ENCODE results near the gene ALDH3A1.

Gene ALDH3A1

DNA sequence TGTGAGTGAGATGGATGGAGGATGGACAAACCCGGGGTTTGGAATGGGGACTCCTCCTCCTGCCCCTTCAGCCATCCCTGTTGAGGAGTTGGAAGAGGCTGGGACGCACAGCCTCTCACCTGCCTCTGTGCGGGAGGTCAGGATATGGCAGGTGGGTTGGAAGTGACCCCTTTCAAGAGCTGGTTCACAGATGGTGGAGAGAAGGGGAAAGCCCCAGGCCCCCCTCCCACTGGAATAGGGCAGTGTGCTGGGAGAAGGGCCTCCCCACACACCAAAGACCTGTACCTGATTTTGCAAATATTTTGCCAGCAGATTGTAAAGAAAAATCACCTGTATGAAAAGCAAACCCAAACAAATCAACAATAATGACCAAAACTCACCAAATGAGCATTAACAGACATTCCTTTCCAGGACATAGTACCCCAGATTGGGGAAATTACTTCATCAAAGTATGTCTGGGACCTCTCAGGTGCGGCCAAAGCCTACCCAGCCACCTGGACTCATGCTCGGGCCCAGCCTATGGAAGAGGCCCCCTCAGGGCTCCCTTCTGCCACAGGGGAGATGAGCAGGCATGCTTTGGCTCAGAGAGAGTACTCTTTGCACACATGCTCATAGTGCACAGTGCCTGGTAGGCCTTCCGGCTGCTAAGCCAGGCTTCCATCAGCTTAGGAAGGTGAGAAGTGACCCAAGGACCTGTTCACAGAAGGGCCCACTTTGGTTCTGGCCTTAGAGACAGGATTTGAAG is 39.5 kb downstream of the ALDH3A1 start:
- TF ChIP-seq, protein P1, sequence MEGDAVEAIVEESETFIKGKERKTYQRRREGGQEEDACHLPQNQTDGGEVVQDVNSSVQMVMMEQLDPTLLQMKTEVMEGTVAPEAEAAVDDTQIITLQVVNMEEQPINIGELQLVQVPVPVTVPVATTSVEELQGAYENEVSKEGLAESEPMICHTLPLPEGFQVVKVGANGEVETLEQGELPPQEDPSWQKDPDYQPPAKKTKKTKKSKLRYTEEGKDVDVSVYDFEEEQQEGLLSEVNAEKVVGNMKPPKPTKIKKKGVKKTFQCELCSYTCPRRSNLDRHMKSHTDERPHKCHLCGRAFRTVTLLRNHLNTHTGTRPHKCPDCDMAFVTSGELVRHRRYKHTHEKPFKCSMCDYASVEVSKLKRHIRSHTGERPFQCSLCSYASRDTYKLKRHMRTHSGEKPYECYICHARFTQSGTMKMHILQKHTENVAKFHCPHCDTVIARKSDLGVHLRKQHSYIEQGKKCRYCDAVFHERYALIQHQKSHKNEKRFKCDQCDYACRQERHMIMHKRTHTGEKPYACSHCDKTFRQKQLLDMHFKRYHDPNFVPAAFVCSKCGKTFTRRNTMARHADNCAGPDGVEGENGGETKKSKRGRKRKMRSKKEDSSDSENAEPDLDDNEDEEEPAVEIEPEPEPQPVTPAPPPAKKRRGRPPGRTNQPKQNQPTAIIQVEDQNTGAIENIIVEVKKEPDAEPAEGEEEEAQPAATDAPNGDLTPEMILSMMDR (IDR thresholded peaks at IDR 0.05) = no peak
- TF ChIP-seq ZFX (IDR thresholded peaks at IDR 0.05; ENCODE audit: borderline replicate concordance) = no peak
- H3K27ac ChIP-seq = no peak overlapping the region

- H3K27ac ChIP-seq = no peak overlapping the region
- TF ChIP-seq, protein P1 (IDR thresholded peaks at IDR 0.05) = no peak
- no peak for TF ChIP-seq ZFX (IDR thresholded peaks at IDR 0.05; ENCODE audit: borderline replicate concordance)
Measured at GRCh38 chr17:19707728-19708221, 40.3 kb downstream of the ALDH3A1 start.

GRCh38 chr17:19706791-19707727 is 41.0 kb downstream of the ALDH3A1 start:
- TF ChIP-seq, protein P1 (IDR thresholded peaks at IDR 0.05) = no peak
- TF ChIP-seq ZFX (IDR thresholded peaks at IDR 0.05; ENCODE audit: borderline replicate concordance) = no peak
- H3K27ac ChIP-seq = no peak overlapping the region

DNA sequence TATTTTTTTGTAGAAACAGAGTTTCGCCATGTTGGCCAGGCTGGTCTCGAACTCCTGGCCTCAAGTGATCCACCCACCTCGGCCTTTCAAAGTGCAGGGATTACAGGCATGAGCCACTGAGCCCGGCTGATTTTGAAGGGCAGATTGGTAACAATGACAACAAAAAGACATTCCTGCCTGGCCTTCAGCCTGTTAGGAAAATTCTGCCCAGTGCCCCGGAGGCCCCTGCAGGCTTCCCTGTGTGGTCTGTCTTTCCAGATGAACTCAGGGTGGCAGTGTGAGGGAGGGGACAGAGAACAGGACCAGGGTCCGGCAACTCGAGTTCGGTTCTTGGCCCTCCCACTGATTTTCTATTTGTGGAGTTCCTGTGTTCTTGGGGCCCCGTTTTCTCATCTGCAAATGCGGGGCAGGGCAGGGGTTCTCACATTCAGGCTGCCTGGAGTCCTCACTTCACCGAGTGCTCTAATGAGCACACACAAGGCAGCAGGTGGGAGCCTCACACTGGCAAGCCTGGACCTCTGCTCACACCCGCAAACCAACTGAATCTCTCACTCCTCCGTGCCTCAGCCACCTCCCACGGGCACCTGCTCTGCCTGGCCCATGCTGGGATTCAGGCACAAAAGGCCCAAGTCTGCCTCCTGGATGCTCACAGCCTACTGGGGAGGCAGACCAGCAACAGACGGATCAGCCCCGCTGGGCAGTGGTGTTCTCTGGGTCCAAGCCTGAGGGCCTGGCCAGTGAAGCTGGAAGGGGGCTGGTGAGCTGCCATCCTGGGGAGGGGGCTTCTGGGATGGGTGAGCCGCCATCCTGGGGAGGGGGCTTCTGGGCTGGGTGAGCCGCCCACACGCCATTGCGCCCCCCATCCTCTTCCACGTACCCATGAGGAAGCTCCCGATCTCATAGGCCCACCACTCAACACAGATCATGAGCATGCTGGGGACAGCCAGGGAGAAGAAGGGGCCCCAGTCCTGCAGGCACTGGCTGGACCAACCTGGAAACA is 42.0 kb downstream of the ALDH3A1 start:
- no peak overlapping the region for H3K27ac ChIP-seq
- TF ChIP-seq ZFX (IDR thresholded peaks at IDR 0.05; ENCODE audit: borderline replicate concordance) = no peak
- TF ChIP-seq, protein P1 (IDR thresholded peaks at IDR 0.05) = no peak

DNA sequence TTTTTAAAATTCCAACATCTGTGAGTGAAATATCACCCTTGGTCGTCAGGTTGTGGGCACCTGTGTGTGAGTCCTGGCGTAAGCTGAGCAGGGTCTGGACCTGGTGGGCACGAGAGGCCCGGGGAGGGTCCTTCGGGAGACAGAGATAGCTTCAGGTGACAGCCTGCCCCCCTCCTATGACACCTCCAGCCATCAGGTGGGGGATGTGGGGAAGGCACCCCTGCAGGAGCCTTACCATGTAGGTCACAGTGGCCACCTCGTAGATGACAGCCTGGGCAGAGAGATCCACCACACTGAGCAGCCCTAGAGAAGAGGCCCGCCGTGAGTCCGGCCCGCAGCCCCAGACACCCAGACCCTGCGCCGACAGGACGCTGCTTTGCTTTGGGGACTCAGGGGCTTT is 42.9 kb downstream of the ALDH3A1 start:
- no peak overlapping the region for H3K27ac ChIP-seq
- no peak for TF ChIP-seq ZFX (IDR thresholded peaks at IDR 0.05; ENCODE audit: borderline replicate concordance)
- TF ChIP-seq, protein P1 (IDR thresholded peaks at IDR 0.05) = no peak

DNA sequence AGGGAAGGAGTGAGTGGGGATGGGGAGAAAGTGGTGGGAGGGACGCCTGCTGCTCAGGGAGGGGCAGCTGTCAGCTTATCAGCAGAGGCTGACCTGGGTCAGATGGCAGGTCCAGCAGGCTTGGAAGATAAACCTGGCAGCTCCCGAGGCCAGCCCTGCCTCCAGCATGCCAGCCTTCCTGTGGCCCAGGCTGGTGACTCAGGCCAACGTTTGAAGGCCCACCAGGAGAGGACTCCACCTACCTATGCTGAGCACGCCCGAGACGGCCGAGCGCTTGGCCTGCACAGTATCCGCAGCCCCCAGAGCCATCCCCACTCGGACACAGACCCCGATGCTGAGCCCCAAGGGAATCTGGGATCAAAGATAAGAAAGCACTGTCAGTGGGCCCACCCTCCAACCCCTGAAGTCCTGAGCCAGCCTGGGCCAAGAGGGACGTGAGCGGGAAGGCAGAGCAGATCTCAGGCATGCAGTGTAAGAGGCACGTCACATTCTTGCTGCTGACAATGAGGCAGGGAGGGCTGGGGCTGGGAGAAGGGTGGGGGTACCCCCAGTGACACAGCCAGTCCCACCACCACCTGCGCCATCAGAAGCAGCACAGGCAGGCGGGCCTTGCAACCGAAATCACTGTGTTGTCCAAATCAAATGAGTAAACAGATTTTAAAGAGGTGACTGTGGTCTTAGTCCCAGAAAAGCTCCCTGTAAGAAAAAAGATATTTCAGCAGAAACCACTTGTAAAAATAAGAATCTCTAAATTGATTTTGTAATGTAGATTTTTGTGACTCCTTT is 44.1 kb downstream of the ALDH3A1 start:
- no peak for TF ChIP-seq ZFX (IDR thresholded peaks at IDR 0.05; ENCODE audit: borderline replicate concordance)
- TF ChIP-seq, protein P1 (IDR thresholded peaks at IDR 0.05) = no peak
- no peak overlapping the region for H3K27ac ChIP-seq
